ENCODE results near the gene SPINT2.

DNA sequence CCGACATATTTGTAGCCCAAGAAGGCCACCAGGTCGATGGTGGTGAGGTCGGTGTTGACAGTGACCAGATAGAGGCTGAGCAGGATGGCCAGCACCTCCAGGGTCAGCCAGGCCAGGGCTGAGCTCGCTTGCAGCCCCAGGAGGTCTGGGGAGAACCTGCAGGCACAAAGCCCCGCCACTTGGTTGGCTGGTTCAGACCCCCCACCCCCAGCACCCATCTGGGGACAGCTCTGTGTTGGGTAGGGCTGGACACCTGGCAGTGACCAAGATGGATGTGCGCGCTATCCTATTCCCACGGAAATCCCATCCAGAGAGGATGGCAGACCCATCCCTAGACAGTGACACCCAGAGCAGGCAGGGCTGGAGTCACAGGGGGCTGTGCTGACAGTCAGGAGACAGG, 43.2 kb downstream of the SPINT2 start:
- TF ChIP-seq, protein P1, sequence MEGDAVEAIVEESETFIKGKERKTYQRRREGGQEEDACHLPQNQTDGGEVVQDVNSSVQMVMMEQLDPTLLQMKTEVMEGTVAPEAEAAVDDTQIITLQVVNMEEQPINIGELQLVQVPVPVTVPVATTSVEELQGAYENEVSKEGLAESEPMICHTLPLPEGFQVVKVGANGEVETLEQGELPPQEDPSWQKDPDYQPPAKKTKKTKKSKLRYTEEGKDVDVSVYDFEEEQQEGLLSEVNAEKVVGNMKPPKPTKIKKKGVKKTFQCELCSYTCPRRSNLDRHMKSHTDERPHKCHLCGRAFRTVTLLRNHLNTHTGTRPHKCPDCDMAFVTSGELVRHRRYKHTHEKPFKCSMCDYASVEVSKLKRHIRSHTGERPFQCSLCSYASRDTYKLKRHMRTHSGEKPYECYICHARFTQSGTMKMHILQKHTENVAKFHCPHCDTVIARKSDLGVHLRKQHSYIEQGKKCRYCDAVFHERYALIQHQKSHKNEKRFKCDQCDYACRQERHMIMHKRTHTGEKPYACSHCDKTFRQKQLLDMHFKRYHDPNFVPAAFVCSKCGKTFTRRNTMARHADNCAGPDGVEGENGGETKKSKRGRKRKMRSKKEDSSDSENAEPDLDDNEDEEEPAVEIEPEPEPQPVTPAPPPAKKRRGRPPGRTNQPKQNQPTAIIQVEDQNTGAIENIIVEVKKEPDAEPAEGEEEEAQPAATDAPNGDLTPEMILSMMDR (IDR thresholded peaks at IDR 0.05), result no peak
- TF ChIP-seq EZH2 (IDR thresholded peaks at IDR 0.05) (no peak), EZH2phosphoT487 (IDR thresholded peaks at IDR 0.05) (no peak)
